CD14-positive monocyte (primary cell): ENCODE data around the gene UBE2I. TPM values are rescaled to one million over a fixed set of nuclear protein-coding genes. Genes with fewer than 3 reads are reported as not detected.
A peak's percentile ranks its signal among the peaks of the same experiment; 100 is the strongest.

Source experiments
- DNase-seq, 3 donors: peaks; one replicate each; pipeline ENCODE4 v3.0.0-alpha.2; 2011 to 2022
- H2AFZ ChIP-seq: 2 replicates; pipeline ENCODE4 v1.6.0; 2012; ENCODE audit warnings: mild to moderate bottlenecking, low read depth, low read length, inconsistent platforms; ENCODE audit not compliant: insufficient read depth, poor library complexity, severe bottlenecking
- H3K27ac ChIP-seq, 2 donors: 1 replicate in 1 of 2; 2 replicates in 1 of 2; pipeline ENCODE4 v1.5.1; 2012 to 2013; ENCODE audit warnings: low read length in 2 of 2, control low read depth in 1 of 2, inconsistent platforms in 1 of 2, low read depth in 1 of 2, mild to moderate bottlenecking in 1 of 2
- H3K27me3 ChIP-seq, 2 donors: one replicate each; pipeline versions ENCODE4 v1.6.0 to v1.6.1; 2011 to 2013; ENCODE audit warnings: low read length in 2 of 2; ENCODE audit not compliant: control insufficient read depth in 2 of 2, insufficient read depth in 2 of 2
- H3K36me3 ChIP-seq, 2 donors: replicated peaks in 1 of 2; 1 replicate in 1 of 2; 2 replicates in 1 of 2; pipeline versions ENCODE4 v1.5.1 to v1.6.1; 2012 to 2013; ENCODE audit warnings: low read length in 2 of 2, control low read depth in 1 of 2, inconsistent platforms in 1 of 2, mild to moderate bottlenecking in 1 of 2; ENCODE audit not compliant: insufficient read depth in 2 of 2, control insufficient read depth in 1 of 2
- H3K4me1 ChIP-seq, 2 donors: 1 replicate in 1 of 2; 2 replicates in 1 of 2; pipeline versions ENCODE4 v1.5.1 to v1.6.1; 2012 to 2013; ENCODE audit warnings: low read length in 2 of 2, control low read depth in 1 of 2, inconsistent platforms in 1 of 2, mild to moderate bottlenecking in 1 of 2, moderate library complexity in 1 of 2; ENCODE audit not compliant: insufficient read depth in 2 of 2, control insufficient read depth in 1 of 2
- H3K4me2 ChIP-seq: replicated peaks from 2 replicates; pipeline ENCODE3; 2012; ENCODE audit warnings: low read length, moderate library complexity, mild to moderate bottlenecking; ENCODE audit not compliant: poor library complexity, severe bottlenecking; ENCODE audit errors: extremely low read depth
- H3K4me3 ChIP-seq, 3 experiments: fragments of 200-600 bp in 1 of 3; sonication (generic) in 1 of 3; replicated peaks in 1 of 3; 1 replicate in 2 of 3; 2 replicates in 1 of 3; pipeline ENCODE4 v1.5.1; 2011 to 2013; ENCODE audit warnings: low read length in 3 of 3, mild to moderate bottlenecking in 3 of 3, control low read depth in 2 of 3, low read depth in 2 of 3, inconsistent platforms in 1 of 3, moderate library complexity in 1 of 3
- H3K79me2 ChIP-seq: 2 replicates; pipeline ENCODE4 v1.6.0; 2012; ENCODE audit warnings: mild to moderate bottlenecking, control low read depth, inconsistent platforms, low read length, moderate library complexity; ENCODE audit not compliant: insufficient read depth
- H3K9ac ChIP-seq: 2 replicates; pipeline ENCODE4 v1.6.0; 2017; ENCODE audit warnings: low read length, mild to moderate bottlenecking; ENCODE audit not compliant: insufficient read depth, poor library complexity, severe bottlenecking
- H3K9me3 ChIP-seq, 2 donors: replicated peaks in 1 of 2; 1 replicate in 1 of 2; 2 replicates in 1 of 2; pipeline versions ENCODE4 v1.5.1 to v1.6.1; 2012 to 2013; ENCODE audit warnings: low read length in 2 of 2, control low read depth in 1 of 2; ENCODE audit not compliant: control insufficient read depth in 1 of 2, insufficient read depth in 1 of 2
- H4K20me1 ChIP-seq: 2 replicates; pipeline ENCODE4 v1.6.0; 2012; ENCODE audit warnings: mild to moderate bottlenecking, low read length, control low read depth, moderate library complexity; ENCODE audit not compliant: insufficient read depth
- H3K27ac Mint-ChIP-seq, 7 donors: one replicate each; pipeline ENCODE4 v1.8.0; 2020; ENCODE audit warnings: mild to moderate bottlenecking in 7 of 7, mixed read lengths in 7 of 7, moderate library complexity in 6 of 7, inconsistent platforms in 2 of 7
- H3K27me3 Mint-ChIP-seq, 3 donors: one replicate each; pipeline ENCODE4 v1.8.0; 2021 to 2022; ENCODE audit warnings: low read depth in 3 of 3, mild to moderate bottlenecking in 3 of 3, mixed read lengths in 3 of 3, moderate library complexity in 3 of 3, inconsistent platforms in 1 of 3
- H3K36me3 Mint-ChIP-seq, 2 donors: one replicate each; pipeline ENCODE4 v1.8.0; 2020; ENCODE audit warnings: mixed read lengths in 2 of 2, inconsistent platforms in 1 of 2, mild to moderate bottlenecking in 1 of 2
- H3K4me1 Mint-ChIP-seq: one replicate; pipeline ENCODE4 v1.8.0; 2020; ENCODE audit warnings: mild to moderate bottlenecking, mixed read lengths
- H3K4me3 Mint-ChIP-seq, 2 donors: one replicate each; pipeline ENCODE4 v1.8.0; 2020; ENCODE audit warnings: mild to moderate bottlenecking in 2 of 2, mixed read lengths in 2 of 2, moderate library complexity in 1 of 2
- H3K9me3 Mint-ChIP-seq, 7 donors: one replicate each; pipeline ENCODE4 v1.8.0; 2020 to 2022; ENCODE audit warnings: mixed read lengths in 7 of 7, mild to moderate bottlenecking in 6 of 7, moderate library complexity in 6 of 7, inconsistent platforms in 2 of 7
- WGBS: methylation state at CpG from one replicate; pipeline ENCODE4 v1.1.5; 2013; ENCODE audit warnings: missing lambda C conversion rate; ENCODE audit not compliant: insufficient coverage; 5-methylcytosine and 5-hydroxymethylcytosine counted together
- intact Hi-C, 2 donors: fragments of 100-400 bp; cut with micrococcal nuclease; formaldehyde crosslinking; loops; one replicate each; pipeline versions ENCODE4 v1.15.0 to v1.15.1; 2023
- polyA plus RNA-seq, 3 donors: library from polyadenylated mRNA; depleted of rRNA in 1 of 3; unstranded in 2 of 3; stranded (reverse) in 1 of 3; fragments of 300-500 nt in 2 of 3; fragments of >200 nt in 1 of 3; fragmentation: Illumina TruSeq in 2 of 3; gene quantifications; 1 replicate in 2 of 3; 2 replicates in 1 of 3; pipeline ENCODE4 v1.2.3, GENCODE V29; 2012 to 2021
- TF ChIP-seq, protein P1 (sequence below): fragments of 200-600 bp; IDR thresholded peaks from one replicate; pipeline ENCODE4 v1.8.0; 2022; ENCODE audit warnings: antibody characterized with exemption, mild to moderate bottlenecking

UBE2I gene
- polyA plus RNA-seq, 3 donors: 76.8 to 112 (median 88.8) TPM

DNA sequence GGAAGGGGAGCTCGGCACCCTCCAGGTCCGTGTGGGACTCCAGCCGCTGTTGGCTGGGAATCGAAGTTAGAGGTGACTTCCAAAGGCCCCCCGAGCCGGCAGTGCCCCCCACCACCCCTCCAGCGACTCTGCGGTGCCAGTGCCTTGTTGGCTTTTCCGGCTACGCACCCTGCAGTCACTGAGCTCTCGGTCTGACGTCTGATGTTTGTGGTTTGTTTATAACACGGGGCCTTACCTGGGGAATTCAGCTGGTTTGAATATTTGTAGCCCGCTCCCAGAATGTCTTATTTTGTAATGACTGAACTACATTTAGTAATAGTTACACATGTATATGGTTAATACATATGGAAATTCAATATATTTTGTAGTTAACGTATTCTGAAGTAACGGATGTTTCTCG, 17.0 kb downstream of the UBE2I start:
- Mint-ChIP-seq H3K27me3 (peaks cover 8 to 14% (median 11%) of the 10 kb centered on the region in 3 donors), H3K4me1 (peaks cover 2% of the 10 kb centered on the region), H3K36me3 (peaks cover 22 to 43% of the 10 kb centered on the region in 2 donors), H3K9me3 (peaks cover 0 to 14% (median 7%) of the 10 kb centered on the region in 7 donors), H3K27ac (peak overlapping the region in 1 of 7 donors; percentile 15), H3K4me3 (no peak overlapping the region)
- peaks cover under 1 to 2% of the 10 kb centered on the region in 2 donors for H3K4me1 ChIP-seq
- TF ChIP-seq, protein P1, sequence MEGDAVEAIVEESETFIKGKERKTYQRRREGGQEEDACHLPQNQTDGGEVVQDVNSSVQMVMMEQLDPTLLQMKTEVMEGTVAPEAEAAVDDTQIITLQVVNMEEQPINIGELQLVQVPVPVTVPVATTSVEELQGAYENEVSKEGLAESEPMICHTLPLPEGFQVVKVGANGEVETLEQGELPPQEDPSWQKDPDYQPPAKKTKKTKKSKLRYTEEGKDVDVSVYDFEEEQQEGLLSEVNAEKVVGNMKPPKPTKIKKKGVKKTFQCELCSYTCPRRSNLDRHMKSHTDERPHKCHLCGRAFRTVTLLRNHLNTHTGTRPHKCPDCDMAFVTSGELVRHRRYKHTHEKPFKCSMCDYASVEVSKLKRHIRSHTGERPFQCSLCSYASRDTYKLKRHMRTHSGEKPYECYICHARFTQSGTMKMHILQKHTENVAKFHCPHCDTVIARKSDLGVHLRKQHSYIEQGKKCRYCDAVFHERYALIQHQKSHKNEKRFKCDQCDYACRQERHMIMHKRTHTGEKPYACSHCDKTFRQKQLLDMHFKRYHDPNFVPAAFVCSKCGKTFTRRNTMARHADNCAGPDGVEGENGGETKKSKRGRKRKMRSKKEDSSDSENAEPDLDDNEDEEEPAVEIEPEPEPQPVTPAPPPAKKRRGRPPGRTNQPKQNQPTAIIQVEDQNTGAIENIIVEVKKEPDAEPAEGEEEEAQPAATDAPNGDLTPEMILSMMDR: no peak
- WGBS: 100% methylated on average over 4 of the region's 17 CpGs
- peaks cover 28 to 37% of the 10 kb centered on the region in 2 donors for H3K36me3 ChIP-seq
- no peak overlapping the region for H2AFZ ChIP-seq
- DNase-seq: no peak
- no peak overlapping the region for H3K4me2 ChIP-seq
- peaks cover 55% of the 10 kb centered on the region for H4K20me1 ChIP-seq
- intact Hi-C loops: no loop called here
- H3K79me2 ChIP-seq: no peaks in the 10 kb centered on the region
- H3K27me3 ChIP-seq: peaks cover 3 to 6% of the 10 kb centered on the region in 2 donors
- H3K27ac ChIP-seq: no peak overlapping the region
- H3K4me3 ChIP-seq: no peak overlapping the region
- peaks cover 0 to 5% of the 10 kb centered on the region in 2 donors for H3K9me3 ChIP-seq
- no peak overlapping the region for H3K9ac ChIP-seq

GRCh38 chr16:1326946-1327618, 17.6 kb downstream of the UBE2I start:
- TF ChIP-seq, protein P1: no peak
- peaks cover 22 to 37% of the 10 kb centered on the region in 2 donors for H3K36me3 Mint-ChIP-seq
- intact Hi-C loops: no loop called here
- peaks cover 7 to 9% of the 10 kb centered on the region in 2 donors for H3K4me1 ChIP-seq
- no peaks in the 10 kb centered on the region for H3K79me2 ChIP-seq
- 92% methylated on average over 16 of the region's 17 CpGs for WGBS
- no peak for DNase-seq
- H3K9me3 ChIP-seq: peaks cover 0 to 5% of the 10 kb centered on the region in 2 donors
- H3K4me1 Mint-ChIP-seq: peaks cover 9% of the 10 kb centered on the region
- peaks cover 15 to 21% (median 18%) of the 10 kb centered on the region in 3 donors for H3K27me3 Mint-ChIP-seq
- H4K20me1 ChIP-seq: peaks cover 48% of the 10 kb centered on the region
- no peak overlapping the region for H3K4me3 Mint-ChIP-seq
- no peak overlapping the region for H3K4me2 ChIP-seq
- H3K27me3 ChIP-seq: peaks cover 10 to 13% of the 10 kb centered on the region in 2 donors
- peaks cover 0 to 20% (median 7%) of the 10 kb centered on the region in 7 donors for H3K9me3 Mint-ChIP-seq
- no peak overlapping the region for H3K9ac ChIP-seq
- H2AFZ ChIP-seq: no peak overlapping the region
- H3K36me3 ChIP-seq: peaks cover 21 to 30% of the 10 kb centered on the region in 2 donors
- no peak overlapping the region for H3K4me3 ChIP-seq
- H3K27ac ChIP-seq: no peak overlapping the region
- no peak overlapping the region for H3K27ac Mint-ChIP-seq
